Measurements from ENCODE around the gene ABHD5. TPM values are rescaled to one million over a fixed set of nuclear protein-coding genes. Genes with fewer than 3 reads are reported as not detected.

The ABHD5 gene
- total RNA-seq, 1 experiment from 2014 or later = 11.3 TPM

GRCh38 chr3:43695863-43696262, 5.1 kb downstream of the ABHD5 start:
- ATAC-seq (no peak), DNase-seq (ENCODE audit: low spot score) (no peak)
- H3K27me3 Mint-ChIP-seq (ENCODE audit: low read depth) = no peaks in the 10 kb centered on the region
- no peaks in the 10 kb centered on the region; the same call in 1 of the 2 replicates for H3K9me3 Mint-ChIP-seq
- no peak overlapping the region for H3K27ac Mint-ChIP-seq
- POLR2A ChIA-PET = no interaction called here
- CTCF ChIA-PET = no interaction called here
- TF ChIP-seq FOXP4 (CRISPR knock-in tag; IDR thresholded peaks at IDR 0.05) = no peak
- TF ChIP-seq FOXK1 (CRISPR knock-in tag; IDR thresholded peaks at IDR 0.05) = no peak
- peaks cover 42% of the 10 kb centered on the region for H3K4me1 Mint-ChIP-seq
- no peaks in the 10 kb centered on the region for H3K36me3 Mint-ChIP-seq
- no peak overlapping the region for H3K4me3 Mint-ChIP-seq

GRCh38 chr3:43696441-43696840, 5.7 kb downstream of the ABHD5 start:
- POLR2A ChIA-PET = no interaction called here
- H3K4me1 Mint-ChIP-seq = peaks cover 42% of the 10 kb centered on the region
- CTCF ChIA-PET = interaction anchor here (1.1 kb wide), 1 partner anchor 160 kb away, joined by 3 read pairs; no protein-coding TSS in a partner anchor
- DNase-seq (ENCODE audit: low spot score) (no peak), ATAC-seq (no peak)
- H3K36me3 Mint-ChIP-seq = no peaks in the 10 kb centered on the region
- TF ChIP-seq NR3C1 (CRISPR knock-in tag; conservative IDR thresholded peaks at IDR 0.05; ENCODE audit: low read depth) = no peak
- TF ChIP-seq FOXJ3 (CRISPR knock-in tag; IDR thresholded peaks at IDR 0.05; ENCODE audit: borderline replicate concordance) = no peak
- TF ChIP-seq GABPB1 (CRISPR knock-in tag; IDR thresholded peaks at IDR 0.05) = no peak
- TF ChIP-seq USF2 (CRISPR knock-in tag; IDR thresholded peaks at IDR 0.05) = no peak
- no peak for TF ChIP-seq SP1 (CRISPR knock-in tag; conservative IDR thresholded peaks at IDR 0.05)
- TF ChIP-seq IRF2 (CRISPR knock-in tag; IDR thresholded peaks at IDR 0.05; ENCODE audit: borderline replicate concordance, low read depth) = no peak
- H3K4me3 Mint-ChIP-seq = no peak overlapping the region
- H3K27me3 Mint-ChIP-seq (ENCODE audit: low read depth) = no peaks in the 10 kb centered on the region
- no peaks in the 10 kb centered on the region; the same call in 1 of the 2 replicates for H3K9me3 Mint-ChIP-seq
- no peak overlapping the region for H3K27ac Mint-ChIP-seq

GRCh38 chr3:43696881-43697280, 6.1 kb downstream of the ABHD5 start:
- Mint-ChIP-seq H3K27ac (no peak overlapping the region), H3K36me3 (no peaks in the 10 kb centered on the region), H3K9me3 (no peaks in the 10 kb centered on the region; the same call in 1 of the 2 replicates), H3K4me1 (peaks cover 38% of the 10 kb centered on the region), H3K4me3 (no peak overlapping the region), H3K27me3 (ENCODE audit: low read depth) (no peaks in the 10 kb centered on the region)
- ATAC-seq (no peak), DNase-seq (ENCODE audit: low spot score) (no peak)
- ChIA-PET POLR2A (interaction anchor here (0.6 kb wide), 1 partner anchor 380 kb away, joined by 7 read pairs; no protein-coding TSS in a partner anchor), CTCF (interaction anchor here (1.1 kb wide), 1 partner anchor 159 kb away, joined by 3 read pairs; no protein-coding TSS in a partner anchor)
- TF ChIP-seq ZNF425 (CRISPR knock-in tag; conservative IDR thresholded peaks at IDR 0.05) (no peak), HMGXB4 (CRISPR knock-in tag; IDR thresholded peaks at IDR 0.05) (no peak), NFATC4 (CRISPR knock-in tag; IDR thresholded peaks at IDR 0.05) (no peak), AR (CRISPR knock-in tag; IDR thresholded peaks at IDR 0.05) (no peak), TEAD1 (CRISPR knock-in tag; IDR thresholded peaks at IDR 0.05) (no peak), IRF2 (CRISPR knock-in tag; IDR thresholded peaks at IDR 0.05; ENCODE audit: borderline replicate concordance, low read depth) (no peak), HMGA2 (CRISPR knock-in tag; IDR thresholded peaks at IDR 0.05) (no peak), JUN (CRISPR knock-in tag; IDR thresholded peaks at IDR 0.05) (no peak), SMAD3 (CRISPR knock-in tag; IDR thresholded peaks at IDR 0.05; ENCODE audit: borderline replicate concordance) (no peak), CTCF (IDR thresholded peaks at IDR 0.05) (no peak), SMAD4 (CRISPR knock-in tag; IDR thresholded peaks at IDR 0.05) (no peak), ATF6 (CRISPR knock-in tag; IDR thresholded peaks at IDR 0.05) (no peak)
